Measurements from ENCODE around the gene IFI35. TPM values are rescaled to one million over a fixed set of nuclear protein-coding genes. Genes with fewer than 3 reads are reported as not detected.
"Not testable (repeated sequence)": the region's sequence is repeated elsewhere in the genome, so short reads cannot be mapped to it uniquely, and the experiment has no call there.

IFI35 gene
- polyA plus RNA-seq, 2 donors, result 7.4 to 9.0 TPM

- WGBS, 2 donors, result 91 to 95% methylated on average over 4 of the region's 4 CpGs
- Histone ChIP-seq H3K36me3 (ENCODE audit: control insufficient read depth in 2 of 2, insufficient read depth in 2 of 2, low read length in 1 of 2) (no peaks in the 10 kb centered on the region), H3K4me3 (ENCODE audit: low read depth in 1 of 2, low read length in 2 of 2) (no peak overlapping the region), H3K9me3 (ENCODE audit: control insufficient read depth in 2 of 2, insufficient read depth in 1 of 2, low read depth in 1 of 2, low read length in 1 of 2) (no peaks in the 10 kb centered on the region), H3K4me1 (ENCODE audit: control insufficient read depth in 2 of 2, insufficient read depth in 2 of 2, low read length in 1 of 2) (no peaks in the 10 kb centered on the region), H3K27ac (ENCODE audit: low read depth in 2 of 2, low read length in 1 of 2) (no peak overlapping the region), H3K27me3 (ENCODE audit: control insufficient read depth in 1 of 2, insufficient read depth in 2 of 2, low read length in 2 of 2) (no peaks in the 10 kb centered on the region)
Measured at GRCh38 chr17:43044024-43044423, 37.4 kb downstream of the IFI35 start.

- H3K4me1 ChIP-seq (ENCODE audit: control insufficient read depth in 2 of 2, insufficient read depth in 2 of 2, low read length in 1 of 2), result no peaks in the 10 kb centered on the region
- H3K36me3 ChIP-seq (ENCODE audit: control insufficient read depth in 2 of 2, insufficient read depth in 2 of 2, low read length in 1 of 2), result no peaks in the 10 kb centered on the region
- no peaks in the 10 kb centered on the region for H3K9me3 ChIP-seq (ENCODE audit: control insufficient read depth in 2 of 2, insufficient read depth in 1 of 2, low read depth in 1 of 2, low read length in 1 of 2)
- no peak overlapping the region for H3K27ac ChIP-seq (ENCODE audit: low read depth in 2 of 2, low read length in 1 of 2)
- no peak overlapping the region for H3K4me3 ChIP-seq (ENCODE audit: low read depth in 1 of 2, low read length in 2 of 2)
- no peaks in the 10 kb centered on the region for H3K27me3 ChIP-seq (ENCODE audit: control insufficient read depth in 1 of 2, insufficient read depth in 2 of 2, low read length in 2 of 2)
- WGBS, 2 donors, result 84 to 91% methylated on average over 1 of the region's 1 CpG
Measured at GRCh38 chr17:43051969-43052368, 45.4 kb downstream of the IFI35 start.

GRCh38 chr17:43053008-43053407 lies 46.4 kb downstream of the IFI35 start:
- not testable (repeated sequence) for H3K9me3 ChIP-seq (ENCODE audit: control insufficient read depth in 2 of 2, insufficient read depth in 1 of 2, low read depth in 1 of 2, low read length in 1 of 2); H3K36me3 ChIP-seq (ENCODE audit: control insufficient read depth in 2 of 2, insufficient read depth in 2 of 2, low read length in 1 of 2); H3K4me3 ChIP-seq (ENCODE audit: low read depth in 1 of 2, low read length in 2 of 2); H3K4me1 ChIP-seq (ENCODE audit: control insufficient read depth in 2 of 2, insufficient read depth in 2 of 2, low read length in 1 of 2); H3K27ac ChIP-seq (ENCODE audit: low read depth in 2 of 2, low read length in 1 of 2); H3K27me3 ChIP-seq (ENCODE audit: control insufficient read depth in 1 of 2, insufficient read depth in 2 of 2, low read length in 2 of 2)
- 96 to 97% methylated on average over 7 of the region's 7 CpGs for WGBS, 2 donors

DNA sequence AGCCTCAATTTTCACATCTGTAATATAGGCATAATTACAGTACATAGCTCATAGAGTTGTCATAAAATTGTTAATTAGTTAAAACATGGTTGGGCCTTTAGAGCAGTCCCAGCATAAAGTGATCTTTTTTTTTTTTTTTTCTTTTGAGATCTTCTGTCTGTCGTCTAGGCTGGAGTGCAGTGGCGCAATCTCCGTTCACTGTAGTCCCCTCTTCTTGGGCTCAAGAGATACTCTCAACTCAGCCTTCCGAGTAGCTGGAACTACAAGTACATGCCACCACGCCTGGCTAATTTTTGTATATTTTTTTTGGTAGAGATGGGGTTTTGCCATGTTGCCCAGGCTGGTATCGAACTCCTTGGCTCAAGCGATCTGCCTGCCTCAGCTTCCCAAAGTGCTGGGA lies 49.5 kb downstream of the IFI35 start:
- no peaks in the 10 kb centered on the region for H3K27me3 ChIP-seq (ENCODE audit: control insufficient read depth in 1 of 2, insufficient read depth in 2 of 2, low read length in 2 of 2)
- H3K27ac ChIP-seq (ENCODE audit: low read depth in 2 of 2, low read length in 1 of 2), result no peak overlapping the region
- no peak overlapping the region for H3K4me3 ChIP-seq (ENCODE audit: low read depth in 1 of 2, low read length in 2 of 2)
- 97 to 98% methylated on average over 7 of the region's 7 CpGs for WGBS, 2 donors
- H3K36me3 ChIP-seq (ENCODE audit: control insufficient read depth in 2 of 2, insufficient read depth in 2 of 2, low read length in 1 of 2), result no peaks in the 10 kb centered on the region
- H3K4me1 ChIP-seq (ENCODE audit: control insufficient read depth in 2 of 2, insufficient read depth in 2 of 2, low read length in 1 of 2), result no peaks in the 10 kb centered on the region
- no peaks in the 10 kb centered on the region for H3K9me3 ChIP-seq (ENCODE audit: control insufficient read depth in 2 of 2, insufficient read depth in 1 of 2, low read depth in 1 of 2, low read length in 1 of 2)

DNA sequence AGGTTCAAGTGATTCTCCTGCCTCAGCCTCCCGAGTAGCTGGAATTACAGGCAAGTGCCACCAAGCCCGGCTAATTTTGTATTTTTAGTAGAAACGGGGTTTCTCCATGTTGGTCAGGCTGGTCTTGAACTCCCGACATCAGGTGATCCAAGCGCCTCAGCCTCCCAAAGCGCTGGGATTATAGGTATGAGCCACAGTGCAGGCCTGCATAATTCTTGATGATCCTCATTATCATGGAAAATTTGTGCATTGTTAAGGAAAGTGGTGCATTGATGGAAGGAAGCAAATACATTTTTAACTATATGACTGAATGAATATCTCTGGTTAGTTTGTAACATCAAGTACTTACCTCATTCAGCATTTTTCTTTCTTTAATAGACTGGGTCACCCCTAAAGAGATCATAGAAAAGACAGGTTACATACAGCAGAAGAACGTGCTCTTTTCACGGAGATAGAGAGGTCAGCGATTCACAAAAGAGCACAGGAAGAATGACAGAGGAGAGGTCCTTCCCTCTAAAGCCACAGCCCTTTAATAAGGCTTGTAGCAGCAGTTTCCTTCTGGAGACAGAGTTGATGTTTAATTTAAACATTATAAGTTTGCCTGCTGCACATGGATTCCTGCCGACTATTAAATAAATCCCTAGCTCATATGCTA lies 56.5 kb downstream of the IFI35 start:
- no peaks in the 10 kb centered on the region for H3K27me3 ChIP-seq (ENCODE audit: control insufficient read depth in 1 of 2, insufficient read depth in 2 of 2, low read length in 2 of 2)
- H3K4me3 ChIP-seq (ENCODE audit: low read depth in 1 of 2, low read length in 2 of 2), result no peak overlapping the region
- no peaks in the 10 kb centered on the region for H3K9me3 ChIP-seq (ENCODE audit: control insufficient read depth in 2 of 2, insufficient read depth in 1 of 2, low read depth in 1 of 2, low read length in 1 of 2)
- H3K36me3 ChIP-seq (ENCODE audit: control insufficient read depth in 2 of 2, insufficient read depth in 2 of 2, low read length in 1 of 2), result no peaks in the 10 kb centered on the region
- H3K4me1 ChIP-seq (ENCODE audit: control insufficient read depth in 2 of 2, insufficient read depth in 2 of 2, low read length in 1 of 2), result no peaks in the 10 kb centered on the region
- WGBS, 2 donors, result 94 to 96% methylated on average over 10 of the region's 10 CpGs
- no peak overlapping the region for H3K27ac ChIP-seq (ENCODE audit: low read depth in 2 of 2, low read length in 1 of 2)

Other genes with a start within 250 kb of the IFI35 start
- gene RAMP2, start 245.6 kb upstream of the IFI35 start, polyA plus RNA-seq, result 10 to 100 TPM in 1 of 2 donors, 1 to 10 TPM in 1; 7.5 to 13.5 TPM
- 100 to 1,000 TPM in 1 of 2 donors, 10 to 100 TPM in 1; 42.8 to 123 TPM for gene VPS25, start 233.3 kb upstream of the IFI35 start, polyA plus RNA-seq
- gene WNK4, start 226.2 kb upstream of the IFI35 start, polyA plus RNA-seq, result 10 to 100 TPM in 1 of 2 donors, 1 to 10 TPM in 1; 6.7 to 12.8 TPM
- 100 to 1,000 TPM in 1 of 2 donors, 10 to 100 TPM in 1; 89.9 to 185 TPM for gene COA3, start 208.1 kb upstream of the IFI35 start, polyA plus RNA-seq
- under 1 TPM; 0.18 TPM for gene CNTD1, start 207.9 kb upstream of the IFI35 start, polyA plus RNA-seq
- 10 to 100 TPM; 29.1 to 53.9 TPM for gene BECN1, start 182.5 kb upstream of the IFI35 start, polyA plus RNA-seq
- gene PSME3, start 173.4 kb upstream of the IFI35 start, polyA plus RNA-seq, result 10 to 100 TPM; 24.8 to 69.3 TPM
- gene AOC2, start 162.2 kb upstream of the IFI35 start, polyA plus RNA-seq, result under 1 TPM; 0.24 to 0.86 TPM
- gene AOC3, start 155.6 kb upstream of the IFI35 start, polyA plus RNA-seq, result 10 to 100 TPM in 1 of 2 donors, 1 to 10 TPM in 1; 9.7 to 25.3 TPM
- not detected for gene G6PC1, start 106.0 kb upstream of the IFI35 start, polyA plus RNA-seq
- 10 to 100 TPM; 36.0 to 47.8 TPM for gene AARSD1, start 42.3 kb upstream of the IFI35 start, polyA plus RNA-seq
- gene PTGES3L, start 26.7 kb upstream of the IFI35 start, polyA plus RNA-seq, result under 1 TPM; 0.65 to 0.94 TPM
- 1 to 10 TPM; 5.2 to 5.7 TPM for gene RUNDC1, start 26.2 kb upstream of the IFI35 start, polyA plus RNA-seq
- gene RPL27, start 8.4 kb upstream of the IFI35 start, polyA plus RNA-seq, result 1,000 to 10,000 TPM; 2,102 to 2,622 TPM
- gene VAT1, start 15.6 kb downstream of the IFI35 start, polyA plus RNA-seq, result 100 to 1,000 TPM in 1 of 2 donors, 10 to 100 TPM in 1; 97.6 to 103 TPM
- under 1 TPM; 0.53 to 0.54 TPM for gene RND2, start 18.4 kb downstream of the IFI35 start, polyA plus RNA-seq
- gene BRCA1, start 118.6 kb downstream of the IFI35 start, polyA plus RNA-seq, result 1 to 10 TPM; 3.7 to 3.8 TPM
- gene NBR1, start 164.4 kb downstream of the IFI35 start, polyA plus RNA-seq, result 10 to 100 TPM; 25.2 to 26.1 TPM
- 1 to 10 TPM in 1 of 2 donors, under 1 TPM in 1; 0.49 to 2.3 TPM for gene TMEM106A, start 205.1 kb downstream of the IFI35 start, polyA plus RNA-seq
- gene CCDC200, start 221.8 kb downstream of the IFI35 start, polyA plus RNA-seq, result not detected
- not detected for gene RNU2-1, start 227.2 kb downstream of the IFI35 start, polyA plus RNA-seq